ENCODE results near the gene MAMDC2. TPM values are rescaled to one million over a fixed set of nuclear protein-coding genes. Genes with fewer than 3 reads are reported as not detected.

Gene MAMDC2
- total and polyA plus RNA-seq, 2 of the 8 experiments (the other 6 are each of a cell fraction or from before 2014, with no cell fraction given): 6.1 to 15.4 TPM

- TF ChIP-seq, protein P1, sequence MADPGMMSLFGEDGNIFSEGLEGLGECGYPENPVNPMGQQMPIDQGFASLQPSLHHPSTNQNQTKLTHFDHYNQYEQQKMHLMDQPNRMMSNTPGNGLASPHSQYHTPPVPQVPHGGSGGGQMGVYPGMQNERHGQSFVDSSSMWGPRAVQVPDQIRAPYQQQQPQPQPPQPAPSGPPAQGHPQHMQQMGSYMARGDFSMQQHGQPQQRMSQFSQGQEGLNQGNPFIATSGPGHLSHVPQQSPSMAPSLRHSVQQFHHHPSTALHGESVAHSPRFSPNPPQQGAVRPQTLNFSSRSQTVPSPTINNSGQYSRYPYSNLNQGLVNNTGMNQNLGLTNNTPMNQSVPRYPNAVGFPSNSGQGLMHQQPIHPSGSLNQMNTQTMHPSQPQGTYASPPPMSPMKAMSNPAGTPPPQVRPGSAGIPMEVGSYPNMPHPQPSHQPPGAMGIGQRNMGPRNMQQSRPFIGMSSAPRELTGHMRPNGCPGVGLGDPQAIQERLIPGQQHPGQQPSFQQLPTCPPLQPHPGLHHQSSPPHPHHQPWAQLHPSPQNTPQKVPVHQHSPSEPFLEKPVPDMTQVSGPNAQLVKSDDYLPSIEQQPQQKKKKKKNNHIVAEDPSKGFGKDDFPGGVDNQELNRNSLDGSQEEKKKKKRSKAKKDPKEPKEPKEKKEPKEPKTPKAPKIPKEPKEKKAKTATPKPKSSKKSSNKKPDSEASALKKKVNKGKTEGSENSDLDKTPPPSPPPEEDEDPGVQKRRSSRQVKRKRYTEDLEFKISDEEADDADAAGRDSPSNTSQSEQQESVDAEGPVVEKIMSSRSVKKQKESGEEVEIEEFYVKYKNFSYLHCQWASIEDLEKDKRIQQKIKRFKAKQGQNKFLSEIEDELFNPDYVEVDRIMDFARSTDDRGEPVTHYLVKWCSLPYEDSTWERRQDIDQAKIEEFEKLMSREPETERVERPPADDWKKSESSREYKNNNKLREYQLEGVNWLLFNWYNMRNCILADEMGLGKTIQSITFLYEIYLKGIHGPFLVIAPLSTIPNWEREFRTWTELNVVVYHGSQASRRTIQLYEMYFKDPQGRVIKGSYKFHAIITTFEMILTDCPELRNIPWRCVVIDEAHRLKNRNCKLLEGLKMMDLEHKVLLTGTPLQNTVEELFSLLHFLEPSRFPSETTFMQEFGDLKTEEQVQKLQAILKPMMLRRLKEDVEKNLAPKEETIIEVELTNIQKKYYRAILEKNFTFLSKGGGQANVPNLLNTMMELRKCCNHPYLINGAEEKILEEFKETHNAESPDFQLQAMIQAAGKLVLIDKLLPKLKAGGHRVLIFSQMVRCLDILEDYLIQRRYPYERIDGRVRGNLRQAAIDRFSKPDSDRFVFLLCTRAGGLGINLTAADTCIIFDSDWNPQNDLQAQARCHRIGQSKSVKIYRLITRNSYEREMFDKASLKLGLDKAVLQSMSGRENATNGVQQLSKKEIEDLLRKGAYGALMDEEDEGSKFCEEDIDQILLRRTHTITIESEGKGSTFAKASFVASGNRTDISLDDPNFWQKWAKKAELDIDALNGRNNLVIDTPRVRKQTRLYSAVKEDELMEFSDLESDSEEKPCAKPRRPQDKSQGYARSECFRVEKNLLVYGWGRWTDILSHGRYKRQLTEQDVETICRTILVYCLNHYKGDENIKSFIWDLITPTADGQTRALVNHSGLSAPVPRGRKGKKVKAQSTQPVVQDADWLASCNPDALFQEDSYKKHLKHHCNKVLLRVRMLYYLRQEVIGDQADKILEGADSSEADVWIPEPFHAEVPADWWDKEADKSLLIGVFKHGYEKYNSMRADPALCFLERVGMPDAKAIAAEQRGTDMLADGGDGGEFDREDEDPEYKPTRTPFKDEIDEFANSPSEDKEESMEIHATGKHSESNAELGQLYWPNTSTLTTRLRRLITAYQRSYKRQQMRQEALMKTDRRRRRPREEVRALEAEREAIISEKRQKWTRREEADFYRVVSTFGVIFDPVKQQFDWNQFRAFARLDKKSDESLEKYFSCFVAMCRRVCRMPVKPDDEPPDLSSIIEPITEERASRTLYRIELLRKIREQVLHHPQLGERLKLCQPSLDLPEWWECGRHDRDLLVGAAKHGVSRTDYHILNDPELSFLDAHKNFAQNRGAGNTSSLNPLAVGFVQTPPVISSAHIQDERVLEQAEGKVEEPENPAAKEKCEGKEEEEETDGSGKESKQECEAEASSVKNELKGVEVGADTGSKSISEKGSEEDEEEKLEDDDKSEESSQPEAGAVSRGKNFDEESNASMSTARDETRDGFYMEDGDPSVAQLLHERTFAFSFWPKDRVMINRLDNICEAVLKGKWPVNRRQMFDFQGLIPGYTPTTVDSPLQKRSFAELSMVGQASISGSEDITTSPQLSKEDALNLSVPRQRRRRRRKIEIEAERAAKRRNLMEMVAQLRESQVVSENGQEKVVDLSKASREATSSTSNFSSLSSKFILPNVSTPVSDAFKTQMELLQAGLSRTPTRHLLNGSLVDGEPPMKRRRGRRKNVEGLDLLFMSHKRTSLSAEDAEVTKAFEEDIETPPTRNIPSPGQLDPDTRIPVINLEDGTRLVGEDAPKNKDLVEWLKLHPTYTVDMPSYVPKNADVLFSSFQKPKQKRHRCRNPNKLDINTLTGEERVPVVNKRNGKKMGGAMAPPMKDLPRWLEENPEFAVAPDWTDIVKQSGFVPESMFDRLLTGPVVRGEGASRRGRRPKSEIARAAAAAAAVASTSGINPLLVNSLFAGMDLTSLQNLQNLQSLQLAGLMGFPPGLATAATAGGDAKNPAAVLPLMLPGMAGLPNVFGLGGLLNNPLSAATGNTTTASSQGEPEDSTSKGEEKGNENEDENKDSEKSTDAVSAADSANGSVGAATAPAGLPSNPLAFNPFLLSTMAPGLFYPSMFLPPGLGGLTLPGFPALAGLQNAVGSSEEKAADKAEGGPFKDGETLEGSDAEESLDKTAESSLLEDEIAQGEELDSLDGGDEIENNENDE (IDR thresholded peaks at IDR 0.05; ENCODE audit: insufficient replicate concordance, low read length): no peak
- no peak for TF ChIP-seq RNF2 (IDR thresholded peaks at IDR 0.05; ENCODE audit: borderline replicate concordance, low read depth, low read length, missing control alignments, poor library complexity, severe bottlenecking)
- TF ChIP-seq RAD21 (IDR thresholded peaks at IDR 0.05 in 1 of 2, conservative IDR thresholded peaks at IDR 0.05 in 1 of 2; ENCODE audit: low read depth in 2 of 2, low read length in 2 of 2): no peak
- no peak for TF ChIP-seq CBX5 (IDR thresholded peaks at IDR 0.05; ENCODE audit: low read depth, low read length)
- TF ChIP-seq HDAC2 (IDR thresholded peaks at IDR 0.05; ENCODE audit: borderline replicate concordance in 1 of 2, low read depth in 2 of 2, low read length in 2 of 2): no peak
- TF ChIP-seq JUND (IDR thresholded peaks at IDR 0.05; ENCODE audit: low read length): no peak
Measured at GRCh38 chr9:70031141-70031545, 12.5 kb upstream of the MAMDC2 start (continued).

Measured in H1 (cell line).